Right atrium auricular region (tissue), 2 donors: ENCODE measurements around the gene PAX7. TPM values are rescaled to one million over a fixed set of nuclear protein-coding genes. Genes with fewer than 3 reads are reported as not detected.
"Not testable (repeated sequence)": the region's sequence is repeated elsewhere in the genome, so short reads cannot be mapped to it uniquely, and the experiment has no call there.

Source experiments
- DNase-seq: peaks from one replicate; pipeline ENCODE4 v3.0.0-alpha.2; 2019; ENCODE audit warnings: low spot score
- H3K27ac ChIP-seq, 2 donors: fragments of 200-600 bp; sonication (generic); 1 replicate in 1 of 2; 2 replicates in 1 of 2; pipeline ENCODE4 v1.5.1; 2016 to 2019
- H3K27me3 ChIP-seq, 2 donors: fragments of 200-600 bp; sonication (generic); one replicate each; pipeline versions ENCODE4 v1.5.1 to v1.6.0; 2017 to 2019
- H3K36me3 ChIP-seq: fragments of 200-600 bp; sonication (generic); one replicate; pipeline ENCODE4 v1.5.1; 2016
- H3K4me1 ChIP-seq, 2 donors: fragments of 200-600 bp; sonication (generic); one replicate each; pipeline versions ENCODE4 v1.5.1 to v1.6.0; 2017 to 2019
- H3K4me3 ChIP-seq, 2 donors: fragments of 200-600 bp; sonication (generic); 1 replicate in 1 of 2; 2 replicates in 1 of 2; pipeline ENCODE4 v1.5.1; 2017 to 2019; ENCODE audit warnings: mild to moderate bottlenecking in 1 of 2, moderate library complexity in 1 of 2
- H3K9me3 ChIP-seq, 2 donors: fragments of 200-600 bp; sonication (generic); one replicate each; pipeline ENCODE4 v1.5.1; 2019
- total RNA-seq, 2 donors: library from RNA; depleted of rRNA; stranded (reverse); fragments of >200 nt; gene quantifications; one replicate each; pipeline ENCODE4 v1.1.0, GENCODE V29; 2016
- TF ChIP-seq, protein P1 (sequence below), 2 donors: fragments of 200-600 bp; sonication (generic); IDR thresholded peaks; one replicate each; pipeline ENCODE4 v1.5.1; 2019; ENCODE audit warnings: antibody characterized with exemption in 2 of 2

PAX7 gene
- total RNA-seq, 2 donors from 2014 or later = not detected

DNA sequence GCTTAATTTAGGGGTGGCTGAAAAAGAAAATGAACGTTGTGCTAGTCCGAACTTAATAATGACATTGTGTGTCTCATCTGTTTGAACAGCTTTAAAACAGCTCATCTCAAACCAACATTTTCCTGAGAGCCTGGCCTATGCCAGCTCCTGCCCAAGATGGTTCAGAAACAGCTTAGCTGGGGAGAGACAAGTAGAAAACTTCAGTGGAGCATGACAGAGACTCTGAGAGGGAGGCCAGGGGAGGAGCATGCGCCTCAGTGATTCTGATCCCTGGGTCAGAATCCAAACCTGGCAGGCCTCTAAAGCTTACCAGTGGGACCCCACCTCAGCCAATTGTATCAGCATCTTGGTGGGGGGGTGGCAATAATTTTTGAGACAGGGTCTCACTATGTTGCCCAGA is 129.5 kb downstream of the PAX7 start:
- Histone ChIP-seq H3K27me3 (no peaks in the 10 kb centered on the region), H3K4me1 (no peaks in the 10 kb centered on the region), H3K36me3 (no peaks in the 10 kb centered on the region), H3K4me3 (no peak overlapping the region), H3K9me3 (peaks cover 0 to 10% of the 10 kb centered on the region in 2 donors), H3K27ac (no peak overlapping the region)
- TF ChIP-seq, protein P1, sequence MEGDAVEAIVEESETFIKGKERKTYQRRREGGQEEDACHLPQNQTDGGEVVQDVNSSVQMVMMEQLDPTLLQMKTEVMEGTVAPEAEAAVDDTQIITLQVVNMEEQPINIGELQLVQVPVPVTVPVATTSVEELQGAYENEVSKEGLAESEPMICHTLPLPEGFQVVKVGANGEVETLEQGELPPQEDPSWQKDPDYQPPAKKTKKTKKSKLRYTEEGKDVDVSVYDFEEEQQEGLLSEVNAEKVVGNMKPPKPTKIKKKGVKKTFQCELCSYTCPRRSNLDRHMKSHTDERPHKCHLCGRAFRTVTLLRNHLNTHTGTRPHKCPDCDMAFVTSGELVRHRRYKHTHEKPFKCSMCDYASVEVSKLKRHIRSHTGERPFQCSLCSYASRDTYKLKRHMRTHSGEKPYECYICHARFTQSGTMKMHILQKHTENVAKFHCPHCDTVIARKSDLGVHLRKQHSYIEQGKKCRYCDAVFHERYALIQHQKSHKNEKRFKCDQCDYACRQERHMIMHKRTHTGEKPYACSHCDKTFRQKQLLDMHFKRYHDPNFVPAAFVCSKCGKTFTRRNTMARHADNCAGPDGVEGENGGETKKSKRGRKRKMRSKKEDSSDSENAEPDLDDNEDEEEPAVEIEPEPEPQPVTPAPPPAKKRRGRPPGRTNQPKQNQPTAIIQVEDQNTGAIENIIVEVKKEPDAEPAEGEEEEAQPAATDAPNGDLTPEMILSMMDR (IDR thresholded peaks at IDR 0.05) = no peak
- DNase-seq = no peak

DNA sequence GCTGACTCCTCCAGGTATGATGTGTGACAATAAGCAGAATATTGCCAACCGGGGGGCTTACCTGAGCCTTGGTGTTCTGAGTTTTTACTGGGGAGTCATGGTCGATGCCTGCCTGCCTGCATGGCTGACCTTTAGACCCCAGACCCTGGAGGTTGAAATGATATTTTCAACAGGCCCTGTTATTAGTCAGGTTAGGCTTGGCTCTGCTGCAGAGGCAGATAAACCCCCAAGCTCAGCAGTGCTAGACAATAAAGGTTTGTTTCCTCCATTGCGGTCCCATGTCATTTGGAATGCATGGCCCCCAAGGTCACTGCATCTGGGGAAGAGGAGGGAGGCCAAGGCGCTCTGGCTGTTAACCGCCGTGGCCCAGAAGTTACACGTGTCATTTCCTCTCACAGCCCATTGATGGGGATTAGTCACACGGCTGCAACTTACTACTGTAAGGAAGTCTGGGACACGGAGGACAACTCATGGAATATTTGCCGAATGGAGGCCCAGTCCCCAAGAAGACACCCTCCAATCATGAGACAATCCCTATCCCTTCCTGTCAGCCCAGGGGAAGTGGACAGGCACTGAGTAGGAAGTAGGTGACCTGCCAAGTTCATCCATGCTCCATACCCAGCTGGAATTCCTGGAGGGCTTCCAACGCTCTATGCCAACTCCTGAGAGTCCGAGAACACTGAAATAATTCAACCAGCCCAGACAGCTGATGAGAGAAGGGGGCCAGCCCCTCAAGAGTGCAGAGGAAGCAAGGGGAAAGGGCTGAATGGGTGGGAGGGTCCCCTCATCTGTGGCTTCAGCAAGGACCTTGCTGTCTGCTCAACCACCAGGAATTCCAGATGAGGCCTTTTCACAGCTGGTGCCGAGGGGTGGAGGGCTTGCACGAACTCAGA is 131.5 kb downstream of the PAX7 start:
- Histone ChIP-seq H3K9me3 (peaks cover 0 to 10% of the 10 kb centered on the region in 2 donors), H3K36me3 (no peaks in the 10 kb centered on the region), H3K4me1 (no peaks in the 10 kb centered on the region), H3K27ac (no peak overlapping the region), H3K27me3 (no peaks in the 10 kb centered on the region), H3K4me3 (no peak overlapping the region)
- no peak for DNase-seq
- TF ChIP-seq, protein P1 (IDR thresholded peaks at IDR 0.05) = no peak

DNA sequence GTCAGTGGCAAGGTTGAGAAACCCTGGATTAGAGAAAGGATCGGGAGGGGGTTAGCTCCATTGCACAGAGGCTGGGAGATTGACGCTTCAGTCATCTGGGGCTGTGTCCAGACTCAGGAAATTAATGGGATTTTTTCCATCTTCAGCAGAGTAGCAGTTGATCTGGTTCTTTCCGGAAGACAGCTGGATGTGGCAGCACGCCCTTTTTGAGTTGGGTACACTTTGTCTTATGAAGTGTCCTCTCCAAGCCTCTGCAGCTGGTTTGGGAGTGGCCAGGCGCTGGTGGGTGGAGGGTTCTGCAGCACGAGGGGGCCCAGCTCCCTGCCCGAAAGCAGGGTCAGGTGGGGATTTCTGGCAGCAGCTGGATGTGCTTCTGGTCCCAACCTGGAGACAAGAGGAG is 133.7 kb downstream of the PAX7 start:
- Histone ChIP-seq H3K36me3 (no peaks in the 10 kb centered on the region), H3K4me1 (no peaks in the 10 kb centered on the region), H3K27ac (no peak overlapping the region), H3K9me3 (no peaks in the 10 kb centered on the region), H3K27me3 (peaks cover 0 to 3% of the 10 kb centered on the region in 2 donors), H3K4me3 (no peak overlapping the region)
- TF ChIP-seq, protein P1 (IDR thresholded peaks at IDR 0.05) = no peak
- no peak for DNase-seq

GRCh38 chr1:18765725-18766124 is 135.1 kb downstream of the PAX7 start:
- TF ChIP-seq, protein P1 (IDR thresholded peaks at IDR 0.05) = no peak
- DNase-seq = no peak
- H3K36me3 ChIP-seq = no peaks in the 10 kb centered on the region
- no peak overlapping the region for H3K27ac ChIP-seq
- no peaks in the 10 kb centered on the region for H3K9me3 ChIP-seq
- H3K4me1 ChIP-seq = no peaks in the 10 kb centered on the region
- no peak overlapping the region for H3K4me3 ChIP-seq
- peaks cover 0 to 3% of the 10 kb centered on the region in 2 donors for H3K27me3 ChIP-seq

DNA sequence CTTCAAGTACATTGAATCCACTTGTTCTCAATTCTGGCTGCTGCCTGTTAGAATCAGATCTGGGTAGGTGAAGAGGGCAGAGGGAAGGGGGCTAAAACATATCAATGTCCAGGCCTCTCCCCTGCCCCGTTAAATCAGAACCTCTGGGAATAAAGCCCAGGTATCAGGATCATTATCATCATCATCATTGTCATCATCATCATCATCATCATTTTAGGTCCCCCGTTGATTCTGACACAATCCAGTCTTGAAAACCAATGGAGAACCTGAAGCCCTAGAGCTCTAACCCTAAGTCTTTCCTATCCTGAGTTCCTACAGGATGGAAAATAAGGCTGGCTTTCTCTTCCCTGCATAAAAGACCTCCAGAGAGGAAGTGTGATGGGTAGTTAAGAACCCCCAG is 135.7 kb downstream of the PAX7 start:
- Histone ChIP-seq H3K27ac (no peak overlapping the region), H3K9me3 (no peaks in the 10 kb centered on the region), H3K27me3 (peaks cover 0 to 3% of the 10 kb centered on the region in 2 donors), H3K36me3 (no peaks in the 10 kb centered on the region), H3K4me3 (no peak overlapping the region), H3K4me1 (no peaks in the 10 kb centered on the region)
- TF ChIP-seq, protein P1 (IDR thresholded peaks at IDR 0.05) = no peak
- no peak for DNase-seq

- not testable (repeated sequence) for H3K27ac ChIP-seq, H3K36me3 ChIP-seq, H3K4me3 ChIP-seq, H3K27me3 ChIP-seq, DNase-seq, H3K4me1 ChIP-seq, H3K9me3 ChIP-seq
Measured at GRCh38 chr1:18767576-18767975, 136.9 kb downstream of the PAX7 start.
